ENCODE data around the gene BDKRB1.
A peak's percentile ranks its signal among the peaks of the same experiment; 100 is the strongest.

Gene BDKRB1

DNA sequence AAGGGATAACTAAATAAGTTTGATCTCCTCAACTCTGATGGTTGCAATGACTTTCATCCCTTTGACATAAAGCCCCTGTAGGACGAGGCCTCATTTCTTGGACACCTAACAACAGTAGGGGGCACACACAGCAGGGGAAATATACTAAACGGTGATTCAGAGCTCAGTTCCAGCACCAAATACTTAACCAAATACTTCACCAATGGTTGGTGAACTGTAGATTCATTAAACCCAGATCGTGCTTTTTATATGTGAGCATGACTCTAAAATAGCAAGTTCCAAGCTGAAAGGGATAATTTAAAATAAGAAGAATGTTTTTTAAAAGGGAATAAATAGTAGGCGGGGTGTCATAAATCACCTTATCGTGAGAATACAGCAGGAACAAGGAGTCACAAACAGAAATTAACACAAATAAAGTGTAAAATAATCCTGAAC, 53.9 kb downstream of the BDKRB1 start:
- H4K20me1 ChIP-seq (ENCODE audit: insufficient read depth, low read length) = no peaks in the 10 kb centered on the region
- ATAC-seq (ENCODE audit: insufficient read depth, low read depth) (no peak), DNase-seq (no peak)
- no peaks in the 10 kb centered on the region for H3K9me3 ChIP-seq (ENCODE audit: insufficient read depth, low read length, severe bottlenecking)
- no peak overlapping the region for H3K4me3 ChIP-seq (ENCODE audit: low read depth in 1 of 2, low read length in 2 of 2)
- no peaks in the 10 kb centered on the region for H3K79me2 ChIP-seq (ENCODE audit: insufficient read depth, low read length)
- H3K27me3 ChIP-seq (ENCODE audit: insufficient read depth, low read length, poor library complexity) = no peaks in the 10 kb centered on the region
- TF ChIP-seq, protein P1, sequence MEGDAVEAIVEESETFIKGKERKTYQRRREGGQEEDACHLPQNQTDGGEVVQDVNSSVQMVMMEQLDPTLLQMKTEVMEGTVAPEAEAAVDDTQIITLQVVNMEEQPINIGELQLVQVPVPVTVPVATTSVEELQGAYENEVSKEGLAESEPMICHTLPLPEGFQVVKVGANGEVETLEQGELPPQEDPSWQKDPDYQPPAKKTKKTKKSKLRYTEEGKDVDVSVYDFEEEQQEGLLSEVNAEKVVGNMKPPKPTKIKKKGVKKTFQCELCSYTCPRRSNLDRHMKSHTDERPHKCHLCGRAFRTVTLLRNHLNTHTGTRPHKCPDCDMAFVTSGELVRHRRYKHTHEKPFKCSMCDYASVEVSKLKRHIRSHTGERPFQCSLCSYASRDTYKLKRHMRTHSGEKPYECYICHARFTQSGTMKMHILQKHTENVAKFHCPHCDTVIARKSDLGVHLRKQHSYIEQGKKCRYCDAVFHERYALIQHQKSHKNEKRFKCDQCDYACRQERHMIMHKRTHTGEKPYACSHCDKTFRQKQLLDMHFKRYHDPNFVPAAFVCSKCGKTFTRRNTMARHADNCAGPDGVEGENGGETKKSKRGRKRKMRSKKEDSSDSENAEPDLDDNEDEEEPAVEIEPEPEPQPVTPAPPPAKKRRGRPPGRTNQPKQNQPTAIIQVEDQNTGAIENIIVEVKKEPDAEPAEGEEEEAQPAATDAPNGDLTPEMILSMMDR (IDR thresholded peaks at IDR 0.05; ENCODE audit: borderline replicate concordance, extremely low read depth, low read length, poor library complexity, severe bottlenecking) = peak; percentile 25
- TF ChIP-seq EZH2 (IDR thresholded peaks at IDR 0.05; ENCODE audit: borderline replicate concordance, low read depth, low read length, severe bottlenecking) = no peak
- H3K27ac ChIP-seq (ENCODE audit: low read length) = no peak overlapping the region
- peaks cover 69% of the 10 kb centered on the region for H3K36me3 ChIP-seq (ENCODE audit: insufficient read depth, low read length)
- H3K4me2 ChIP-seq (ENCODE audit: insufficient read depth, low read length) = no peak overlapping the region
- H3K4me1 ChIP-seq (ENCODE audit: insufficient read depth, low read length) = no peaks in the 10 kb centered on the region
- H2AFZ ChIP-seq (ENCODE audit: low read depth, low read length) = no peak overlapping the region
- no peak overlapping the region for H3K9ac ChIP-seq (ENCODE audit: low read depth, low read length)

- Histone ChIP-seq H3K27me3 (ENCODE audit: insufficient read depth, low read length, poor library complexity) (no peaks in the 10 kb centered on the region), H3K27ac (ENCODE audit: low read length) (no peak overlapping the region), H3K9me3 (ENCODE audit: insufficient read depth, low read length, severe bottlenecking) (no peaks in the 10 kb centered on the region), H3K4me2 (ENCODE audit: insufficient read depth, low read length) (no peak overlapping the region), H3K4me1 (ENCODE audit: insufficient read depth, low read length) (no peaks in the 10 kb centered on the region), H3K9ac (ENCODE audit: low read depth, low read length) (no peak overlapping the region), H4K20me1 (ENCODE audit: insufficient read depth, low read length) (no peaks in the 10 kb centered on the region), H2AFZ (ENCODE audit: low read depth, low read length) (no peak overlapping the region), H3K36me3 (ENCODE audit: insufficient read depth, low read length) (peaks cover 73% of the 10 kb centered on the region), H3K79me2 (ENCODE audit: insufficient read depth, low read length) (no peaks in the 10 kb centered on the region), H3K4me3 (ENCODE audit: low read depth in 1 of 2, low read length in 2 of 2) (no peak overlapping the region)
- TF ChIP-seq, protein P1 (IDR thresholded peaks at IDR 0.05; ENCODE audit: borderline replicate concordance, extremely low read depth, low read length, poor library complexity, severe bottlenecking) = no peak
- TF ChIP-seq EZH2 (IDR thresholded peaks at IDR 0.05; ENCODE audit: borderline replicate concordance, low read depth, low read length, severe bottlenecking) = no peak
- ATAC-seq (ENCODE audit: insufficient read depth, low read depth) = no peak
- DNase-seq = no peak
Observed at GRCh38 chr14:96310906-96311305, 54.9 kb downstream of the BDKRB1 start.
